Cardiac septum (tissue), 1 donor: ENCODE measurements around the gene RSRC2. TPM values are rescaled to one million over a fixed set of nuclear protein-coding genes. Genes with fewer than 3 reads are reported as not detected.
A peak's percentile ranks its signal among the peaks of the same experiment; 100 is the strongest.
"Not testable (repeated sequence)": the region's sequence is repeated elsewhere in the genome, so short reads cannot be mapped to it uniquely, and the experiment has no call there.

ENCODE experiments used
- DNase-seq: peaks from one replicate; pipeline ENCODE4 v3.0.0-alpha.2; 2020; ENCODE audit warnings: low spot score
- intact Hi-C: fragments of 100-400 bp; cut with DNase I; formaldehyde crosslinking; loops from one replicate; pipeline ENCODE4 v1.14.0; 2022
- long read RNA-seq: library from polyadenylated mRNA; unstranded; transcript quantifications from one replicate; pipeline ENCODE4 v2.0.0, GENCODE V29; 2021
- total RNA-seq: library from RNA; stranded (reverse); fragmentation: NEBNext Ultra II Directional; extraction: Animal tissue kit (Norgen Biotek cat#: 25700); gene quantifications from one replicate; pipeline ENCODE4 v1.2.1, GENCODE V29; 2021
- donor health status: DM: no; HTN: no; CAD: no.

The RSRC2 gene
- 41.2 TPM for total RNA-seq
- long read RNA-seq, transcript RSRC2-201 (10 exons, 3,520 nt) = major isoform, 40 of 120 reads
- long read RNA-seq, partial matches to known transcripts = 18 of 120 reads
- long read RNA-seq, other reads (novel, unspliced or antisense) = 59 of 120 reads

GRCh38 chr12:122526683-122527477 is at the start of gene RSRC2, which contains the start of gene KNTC1:
Gene RSRC2, minus strand, starts transcription at chr12:122526936. Its CDS starts 83 bp downstream, at chr12:122526853.
Gene KNTC1, plus strand, starts transcription at chr12:122527249. Its CDS starts 2,815 bp downstream, at chr12:122530064.
- peak; percentile 98 for DNase-seq
- intact Hi-C loops = loop anchor here (1.0 to 5.0 kb wide), 2 partner anchors 27 to 225 kb away; partner anchors contain the start of genes DENR and ZCCHC8

- no peak for DNase-seq
- intact Hi-C loops = no loop called here
These were observed 45.1 kb upstream of the RSRC2 start for GRCh38 chr12:122571821-122572220.

- DNase-seq, intact Hi-C loops: not testable (repeated sequence)
These were observed 43.3 kb upstream of the RSRC2 start for GRCh38 chr12:122570006-122570405.

GRCh38 chr12:122569288-122569687 is 42.6 kb upstream of the RSRC2 start:
- intact Hi-C loops = no loop called here
- DNase-seq = no peak

- DNase-seq, intact Hi-C loops: not testable (repeated sequence)
These were observed 40.1 kb upstream of the RSRC2 start for GRCh38 chr12:122566816-122567215.

GRCh38 chr12:122563361-122563760 is 36.6 kb upstream of the RSRC2 start:
- DNase-seq = no peak

GRCh38 chr12:122560138-122560537 is 33.4 kb upstream of the RSRC2 start:
- intact Hi-C loops = no loop called here
- no peak for DNase-seq

More at GRCh38 chr12:122563361-122563760, 36.6 kb upstream of the RSRC2 start:
- intact Hi-C loops = no loop called here

- no peak for DNase-seq
- intact Hi-C loops = no loop called here
These were observed 32.3 kb upstream of the RSRC2 start for GRCh38 chr12:122558745-122559641.

GRCh38 chr12:122547330-122547729 is 20.6 kb upstream of the RSRC2 start:
- no peak for DNase-seq
- intact Hi-C loops = no loop called here

- intact Hi-C loops = no loop called here
These were observed 19.1 kb upstream of the RSRC2 start for GRCh38 chr12:122545855-122546254.

GRCh38 chr12:122544537-122544936 is 17.8 kb upstream of the RSRC2 start:
- no peak for DNase-seq
- intact Hi-C loops = no loop called here

More at GRCh38 chr12:122545855-122546254, 19.1 kb upstream of the RSRC2 start:
- no peak for DNase-seq

GRCh38 chr12:122538496-122538895 is 11.8 kb upstream of the RSRC2 start:
- DNase-seq = no peak
- intact Hi-C loops = no loop called here

- no peak for DNase-seq
- intact Hi-C loops = no loop called here
These were observed 10.3 kb upstream of the RSRC2 start for GRCh38 chr12:122537021-122537420.

GRCh38 chr12:122533856-122534255 is 7.1 kb upstream of the RSRC2 start:
- intact Hi-C loops = no loop called here
- DNase-seq = no peak

GRCh38 chr12:122528992-122529391 is 2.3 kb upstream of the RSRC2 start:
- intact Hi-C loops = loop anchor here (5.0 kb wide), 1 partner anchor 223 kb away; the partner anchor contains the start of gene DENR
- DNase-seq = no peak

GRCh38 chr12:122528582-122528981 is 1.8 kb upstream of the RSRC2 start:
- intact Hi-C loops = loop anchor here (5.0 kb wide), 1 partner anchor 224 kb away; the partner anchor contains the start of gene DENR
- DNase-seq = no peak

GRCh38 chr12:122527478-122527944 is 775 bp upstream of the RSRC2 start:
- DNase-seq = no peak
- intact Hi-C loops = loop anchor here (1.0 to 5.0 kb wide), 2 partner anchors 27 to 225 kb away; partner anchors contain the start of genes DENR and ZCCHC8

GRCh38 chr12:122523846-122524718 is 2.7 kb downstream of the RSRC2 start:
- intact Hi-C loops = no loop called here

GRCh38 chr12:122523280-122523679 is 3.5 kb downstream of the RSRC2 start:
- DNase-seq = no peak
- intact Hi-C loops = no loop called here

More at GRCh38 chr12:122523846-122524718, 2.7 kb downstream of the RSRC2 start:
- DNase-seq = no peak
